GM18873 (cell line): ENCODE measurements around the gene CCDC152.
A peak's percentile ranks its signal among the peaks of the same experiment; 100 is the strongest.
"Not testable (repeated sequence)": the region's sequence is repeated elsewhere in the genome, so short reads cannot be mapped to it uniquely, and the experiment has no call there.

ENCODE experiments used
- ATAC-seq: cut with Tn5 transposase; IDR thresholded peaks from one replicate; pipeline ENCODE4 v1.9.1; 2021; ENCODE audit warnings: mild to moderate bottlenecking, moderate library complexity, moderate number of reproducible peaks; ENCODE audit not compliant: unreplicated experiment, low FRiP score

CCDC152 gene, protein sequence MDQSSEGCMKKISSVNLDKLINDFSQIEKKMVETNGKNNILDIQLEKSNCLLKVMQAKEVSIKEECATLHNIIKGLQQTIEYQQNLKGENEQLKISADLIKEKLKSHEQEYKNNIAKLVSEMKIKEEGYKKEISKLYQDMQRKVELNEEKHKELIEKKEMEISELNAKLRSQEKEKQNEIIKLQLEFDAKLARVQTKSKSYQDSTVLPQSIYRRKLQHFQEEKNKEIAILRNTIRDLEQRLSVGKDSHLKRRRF

DNA sequence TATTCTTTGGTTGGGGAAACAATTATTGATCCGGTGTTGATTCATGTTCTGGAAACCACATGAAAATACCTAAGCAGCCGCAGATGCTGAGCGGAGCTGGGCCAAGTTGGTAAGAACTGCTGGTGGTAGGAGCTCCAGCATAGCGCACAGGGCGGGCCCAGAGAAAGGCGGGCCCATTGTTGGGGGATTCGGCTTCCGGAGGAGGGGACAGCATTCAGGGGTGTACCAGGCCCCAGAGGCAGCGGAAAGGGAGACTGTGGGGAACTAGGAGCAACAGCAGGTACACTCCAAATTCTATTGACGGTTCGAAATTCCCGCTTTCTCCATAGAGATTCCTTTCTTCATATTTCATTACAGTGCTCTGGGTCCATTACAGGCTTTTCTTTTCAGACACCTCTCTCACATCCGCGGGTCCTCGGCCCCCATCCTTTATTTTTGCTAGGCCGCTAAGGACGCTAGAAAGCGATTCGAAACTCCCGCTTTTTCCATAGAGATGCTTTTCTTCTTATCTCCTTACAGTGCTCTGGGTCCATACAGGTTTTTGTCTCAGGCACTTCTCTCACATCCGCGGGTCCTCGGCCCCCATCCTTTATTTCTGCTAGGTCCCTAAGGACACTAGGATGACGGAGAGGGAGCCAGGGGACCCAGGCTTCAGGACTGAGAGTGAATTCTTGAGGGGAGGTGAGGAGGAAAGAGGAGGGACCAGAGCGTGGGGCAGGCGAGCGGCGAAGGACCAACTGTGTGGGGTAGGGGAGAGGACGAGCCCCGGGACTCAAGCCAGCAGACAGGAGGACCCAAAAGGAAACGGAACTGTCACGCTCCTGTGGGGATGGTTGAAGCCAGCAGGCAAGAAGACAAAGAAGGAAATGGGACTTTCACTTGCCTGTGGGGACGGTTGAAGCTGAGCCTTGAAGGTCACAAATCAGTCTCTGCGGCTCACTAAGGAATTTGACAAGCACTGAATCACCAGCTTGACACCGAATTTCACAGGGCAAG is at the start of gene CCDC152:
CCDC152 (plus strand) TSS at position 213 of the 996 bp plus-strand sequence. CDS start 2,304 bp downstream, outside the sequence.
- peak; percentile 87 for ATAC-seq

DNA sequence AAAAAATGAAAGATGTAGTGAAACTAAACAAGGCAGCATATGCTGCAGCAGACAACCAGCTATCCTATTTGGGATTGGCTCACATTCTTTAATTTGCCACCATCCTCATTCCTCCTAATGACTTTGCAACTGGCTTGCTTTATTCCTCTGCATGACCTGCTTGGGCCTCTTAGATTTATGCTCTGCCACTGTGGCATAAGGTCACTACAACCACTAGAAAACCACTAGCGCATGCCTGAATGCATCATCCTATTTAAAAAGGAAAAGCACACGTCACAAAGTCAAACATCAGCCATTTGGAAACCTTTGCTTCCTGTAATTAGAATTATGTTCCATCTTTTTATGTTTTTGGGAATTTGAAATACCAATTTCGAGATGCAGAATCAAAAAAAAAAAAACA is 40.8 kb upstream of the CCDC152 start:
- ATAC-seq, result no peak

DNA sequence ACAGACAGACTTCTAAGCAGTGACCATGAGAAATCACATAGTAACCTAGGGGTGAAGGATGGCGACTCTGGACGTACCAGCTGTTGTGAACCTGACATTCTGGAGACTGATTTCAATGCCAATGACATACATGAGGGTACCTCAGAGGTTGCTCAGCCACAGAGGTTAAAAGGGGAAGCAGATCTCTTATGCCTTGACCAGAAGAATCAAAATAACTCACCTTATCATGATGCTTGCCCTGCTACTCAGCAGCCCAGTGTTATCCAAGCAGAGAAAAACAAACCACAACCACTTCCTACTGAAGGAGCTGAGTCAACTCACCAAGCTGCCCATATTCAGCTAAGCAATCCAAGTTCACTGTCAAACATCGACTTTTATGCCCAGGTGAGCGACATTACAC is 38.0 kb upstream of the CCDC152 start:
- peak; percentile 90 for ATAC-seq

DNA sequence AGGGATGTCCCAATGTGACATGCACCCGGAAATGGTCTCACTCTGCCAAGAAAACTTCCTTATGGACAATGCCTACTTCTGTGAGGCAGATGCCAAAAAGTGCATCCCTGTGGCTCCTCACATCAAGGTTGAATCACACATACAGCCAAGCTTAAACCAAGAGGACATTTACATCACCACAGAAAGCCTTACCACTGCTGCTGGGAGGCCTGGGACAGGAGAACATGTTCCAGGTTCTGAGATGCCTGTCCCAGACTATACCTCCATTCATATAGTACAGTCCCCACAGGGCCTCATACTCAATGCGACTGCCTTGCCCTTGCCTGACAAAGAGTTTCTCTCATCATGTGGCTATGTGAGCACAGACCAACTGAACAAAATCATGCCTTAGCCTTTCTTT is 37.6 kb upstream of the CCDC152 start:
- peak; percentile 10 for ATAC-seq

DNA sequence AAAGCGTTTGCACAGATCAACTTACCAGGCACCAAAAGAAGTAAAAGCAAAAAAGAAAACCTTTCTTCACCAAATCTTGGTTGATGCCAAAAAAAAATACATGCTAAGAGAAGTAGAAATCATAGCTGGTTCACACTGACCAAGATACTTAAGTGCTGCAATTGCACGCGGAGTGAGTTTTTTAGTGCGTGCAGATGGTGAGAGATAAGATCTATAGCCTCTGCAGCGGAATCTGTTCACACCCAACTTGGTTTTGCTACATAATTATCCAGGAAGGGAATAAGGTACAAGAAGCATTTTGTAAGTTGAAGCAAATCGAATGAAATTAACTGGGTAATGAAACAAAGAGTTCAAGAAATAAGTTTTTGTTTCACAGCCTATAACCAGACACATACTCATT is 36.4 kb upstream of the CCDC152 start:
- ATAC-seq, result no peak

DNA sequence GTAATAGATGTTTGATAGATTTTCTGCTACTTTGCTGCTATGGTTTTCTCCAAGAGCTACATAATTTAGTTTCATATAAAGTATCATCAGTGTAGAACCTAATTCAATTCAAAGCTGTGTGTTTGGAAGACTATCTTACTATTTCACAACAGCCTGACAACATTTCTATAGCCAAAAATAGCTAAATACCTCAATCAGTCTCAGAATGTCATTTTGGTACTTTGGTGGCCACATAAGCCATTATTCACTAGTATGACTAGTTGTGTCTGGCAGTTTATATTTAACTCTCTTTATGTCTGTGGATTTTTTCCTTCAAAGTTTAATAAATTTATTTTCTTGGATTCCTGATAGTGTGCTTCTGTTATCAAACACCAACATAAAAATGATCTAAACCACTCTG is 35.1 kb upstream of the CCDC152 start:
- ATAC-seq, result no peak

DNA sequence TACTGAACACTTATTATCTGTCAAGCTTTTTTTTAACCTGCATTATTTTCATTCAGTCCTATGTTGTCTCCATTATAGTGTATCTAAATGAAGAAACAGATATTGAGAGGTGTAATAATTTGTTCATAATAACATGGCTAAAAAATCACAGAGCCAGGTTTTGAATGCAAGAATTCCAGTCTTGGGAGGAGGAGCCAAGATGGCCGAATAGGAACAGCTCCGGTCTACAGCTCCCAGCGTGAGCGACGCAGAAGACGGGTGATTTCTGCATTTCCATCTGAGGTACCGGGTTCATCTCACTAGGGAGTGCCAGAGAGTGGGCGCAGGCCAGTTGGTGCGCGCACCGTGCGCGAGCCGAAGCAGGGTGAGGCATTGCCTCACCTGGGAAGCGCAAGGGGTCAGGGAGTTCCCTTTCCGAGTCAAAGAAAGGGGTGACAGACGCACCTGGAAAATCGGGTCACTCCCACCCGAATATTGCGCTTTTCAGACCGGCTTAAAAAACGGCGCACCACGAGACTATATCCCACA is 22.0 kb upstream of the CCDC152 start:
- not testable (repeated sequence) for ATAC-seq

DNA sequence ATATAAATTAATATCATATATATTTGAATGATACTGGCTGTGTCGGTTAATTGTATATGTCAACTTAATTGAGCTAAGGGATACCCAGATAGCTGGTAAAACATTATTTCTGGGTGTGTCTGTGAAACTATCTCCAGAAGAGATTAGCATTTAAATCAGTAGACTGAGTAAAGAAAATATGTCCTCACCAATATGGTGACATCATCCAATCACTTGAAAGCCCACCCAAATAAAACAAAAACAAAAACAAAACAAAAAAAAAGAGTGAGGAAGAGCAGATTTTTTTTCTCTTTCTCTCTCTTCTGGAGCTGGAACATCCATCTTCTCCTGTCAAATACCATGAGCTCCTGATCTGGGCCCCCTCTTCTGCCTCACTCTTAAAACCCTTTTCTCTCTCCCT is 15.7 kb upstream of the CCDC152 start:
- ATAC-seq, result no peak

DNA sequence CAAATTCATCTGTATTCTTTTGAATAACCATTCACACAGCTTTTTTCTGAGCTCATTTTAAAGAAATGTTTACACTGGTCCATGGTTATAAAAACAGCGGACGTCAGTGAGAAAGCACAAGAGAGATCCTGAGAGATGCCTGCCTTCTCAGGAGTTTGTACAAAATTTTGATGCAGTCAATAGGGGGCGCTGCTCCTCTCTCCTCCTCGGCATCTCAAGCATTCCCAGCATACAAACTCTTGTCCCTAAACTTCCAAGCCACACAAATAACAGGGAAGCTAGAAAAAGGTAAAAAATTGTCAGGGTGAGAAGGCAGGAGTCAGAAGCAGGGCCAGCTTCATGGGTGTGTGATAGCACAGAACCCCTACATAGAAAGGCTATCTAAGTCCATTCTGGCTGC is 11.2 kb upstream of the CCDC152 start:
- ATAC-seq, result no peak

DNA sequence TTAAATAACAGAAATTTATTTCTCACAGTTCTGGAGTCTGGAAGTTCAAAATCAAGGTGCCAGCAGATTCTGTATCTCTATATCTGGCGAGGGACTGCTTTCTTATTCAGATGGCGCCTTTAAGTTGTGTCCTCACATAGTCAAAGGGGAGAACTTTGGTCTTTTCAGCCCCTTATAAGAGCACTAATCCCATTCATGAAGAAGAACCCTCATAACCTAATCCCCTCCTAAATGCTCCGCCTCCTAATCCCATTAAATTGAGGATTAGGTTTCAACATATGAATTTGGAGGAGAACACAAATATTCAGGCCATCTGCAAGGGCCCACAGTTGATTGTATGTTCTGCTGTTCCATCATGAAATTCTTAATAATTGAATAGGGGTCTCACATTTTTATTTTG is 10.8 kb upstream of the CCDC152 start:
- no peak for ATAC-seq

DNA sequence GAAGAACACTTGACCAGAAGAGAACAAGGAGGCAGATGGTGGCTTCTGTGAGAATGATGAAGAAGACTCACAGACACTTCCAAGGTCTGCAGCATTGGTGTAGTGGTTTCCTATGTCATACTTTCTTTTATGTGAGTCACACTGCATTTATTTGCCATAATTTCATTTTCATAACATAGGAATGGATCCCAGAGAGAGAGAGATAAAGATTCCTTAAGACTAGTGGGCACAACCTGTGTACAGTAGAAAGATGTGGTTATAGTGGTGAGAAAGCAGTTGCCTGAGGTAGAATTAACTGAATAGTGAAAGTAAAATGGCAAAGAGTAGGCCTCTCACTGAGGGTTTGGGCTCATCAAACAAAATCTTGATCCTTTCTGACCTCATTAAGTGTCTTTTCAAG is 7.6 kb upstream of the CCDC152 start:
- ATAC-seq, result no peak

DNA sequence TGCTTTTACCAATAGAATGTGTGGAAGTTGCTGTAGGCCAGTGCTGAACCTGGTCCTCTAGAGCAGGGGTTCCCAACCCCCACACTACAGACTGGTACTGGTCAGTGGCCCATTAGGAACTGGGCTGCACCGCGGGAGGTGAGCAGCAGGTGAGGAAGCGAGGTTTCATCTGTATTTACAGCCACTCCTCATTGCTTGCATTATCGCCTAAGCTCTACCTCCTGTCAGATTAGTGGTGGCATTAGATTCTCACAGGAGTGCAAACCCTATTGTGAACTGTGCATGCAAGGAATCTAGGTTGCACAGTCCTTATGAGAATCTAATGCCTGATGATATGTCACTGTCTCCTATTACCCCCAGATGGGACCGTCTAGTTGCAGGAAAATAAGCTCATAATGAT is 6.1 kb upstream of the CCDC152 start:
- ATAC-seq, result no peak

DNA sequence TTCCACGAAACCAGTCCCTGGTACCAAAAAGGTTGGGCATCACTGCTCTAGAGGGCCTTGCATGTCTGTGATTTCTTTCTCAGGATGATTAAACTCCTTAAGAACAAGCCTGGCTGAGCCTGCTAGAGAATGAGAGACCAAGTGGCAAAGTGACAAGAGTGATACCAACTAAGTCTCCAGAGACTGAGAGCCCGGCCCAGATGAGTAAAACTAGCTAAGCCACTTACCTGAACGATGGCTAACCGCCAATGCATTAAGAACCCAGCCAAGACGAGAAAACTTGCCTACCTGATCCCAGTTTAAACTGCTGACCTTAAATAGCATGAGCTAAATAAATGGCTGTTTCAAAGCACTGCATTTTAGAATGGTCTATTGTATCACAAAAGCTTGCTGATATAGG is 5.6 kb upstream of the CCDC152 start:
- ATAC-seq, result no peak

DNA sequence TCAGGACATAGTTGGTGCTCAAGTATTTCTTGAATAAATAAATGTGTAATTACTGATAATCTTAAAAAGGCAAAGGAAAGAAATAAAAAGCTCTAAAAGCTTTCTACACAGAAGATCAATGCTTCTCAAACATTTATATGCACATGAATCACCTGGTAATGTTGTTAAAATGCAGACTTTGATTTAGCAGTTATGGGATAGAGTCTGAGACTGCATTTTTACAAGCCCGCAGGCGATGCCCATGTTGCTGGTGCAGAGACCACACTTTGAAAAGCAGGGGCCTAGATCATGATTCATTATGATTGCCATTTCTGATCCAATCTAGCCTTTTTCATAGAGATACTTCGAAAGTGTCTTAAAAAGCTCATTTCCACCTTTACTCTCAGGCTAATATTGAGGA is 3.5 kb upstream of the CCDC152 start:
- no peak for ATAC-seq

DNA sequence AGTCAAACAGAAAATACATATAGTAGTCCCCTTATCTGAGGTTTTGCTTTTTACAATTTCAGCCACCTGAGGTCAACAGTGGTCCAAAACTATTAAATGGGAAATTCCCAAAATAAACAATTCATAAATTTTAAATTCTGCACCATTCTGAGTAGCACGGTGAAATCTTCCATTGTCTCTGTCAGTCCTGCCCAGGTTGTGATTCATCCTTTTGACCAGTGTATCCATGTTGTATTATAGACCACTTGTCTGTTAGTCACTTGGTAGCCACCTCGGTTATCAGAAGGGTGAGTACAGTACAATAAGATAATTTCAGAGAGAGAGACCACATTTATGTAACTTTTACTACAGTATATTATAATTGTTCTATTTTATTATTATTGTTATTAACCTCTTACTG is 2.8 kb downstream of the CCDC152 start:
- ATAC-seq, result no peak

DNA sequence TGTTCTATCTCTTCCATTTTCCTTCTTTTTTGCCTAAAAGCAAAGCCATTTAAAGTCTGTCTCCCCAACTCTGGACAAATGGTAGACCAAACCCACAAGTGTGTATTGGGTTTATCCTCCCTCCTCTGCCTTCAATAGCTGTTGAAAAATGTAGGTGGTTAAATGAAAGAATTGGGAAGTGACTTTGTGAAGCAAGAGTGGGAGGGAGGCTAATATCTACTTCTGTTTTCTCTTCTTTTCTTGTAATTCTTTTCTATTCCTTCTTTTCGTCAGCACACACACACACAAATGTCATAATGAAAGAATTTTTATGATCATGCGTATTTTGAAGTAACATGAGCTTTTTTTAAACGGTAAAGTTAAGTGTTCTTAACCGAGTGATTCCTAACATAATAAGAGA is 3.8 kb downstream of the CCDC152 start:
- ATAC-seq, result no peak

DNA sequence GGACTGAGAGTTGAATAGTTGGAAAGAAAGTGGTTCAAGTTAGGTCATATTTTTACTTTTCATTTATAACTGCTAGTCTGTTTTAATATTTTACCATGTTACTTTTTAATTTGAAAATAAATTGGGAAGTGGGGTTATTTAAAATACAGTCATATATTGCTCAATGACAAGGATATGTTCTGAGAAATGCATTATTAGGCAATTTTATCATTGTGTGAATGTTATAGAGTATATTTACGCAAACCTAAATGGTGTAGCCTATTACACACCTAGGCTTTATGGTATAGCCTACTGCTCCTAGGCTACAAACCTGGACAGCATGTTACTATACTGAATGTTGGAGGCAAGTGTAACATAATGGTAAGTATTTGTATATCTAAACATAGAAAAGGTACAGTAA is 5.2 kb downstream of the CCDC152 start:
- ATAC-seq, result no peak

DNA sequence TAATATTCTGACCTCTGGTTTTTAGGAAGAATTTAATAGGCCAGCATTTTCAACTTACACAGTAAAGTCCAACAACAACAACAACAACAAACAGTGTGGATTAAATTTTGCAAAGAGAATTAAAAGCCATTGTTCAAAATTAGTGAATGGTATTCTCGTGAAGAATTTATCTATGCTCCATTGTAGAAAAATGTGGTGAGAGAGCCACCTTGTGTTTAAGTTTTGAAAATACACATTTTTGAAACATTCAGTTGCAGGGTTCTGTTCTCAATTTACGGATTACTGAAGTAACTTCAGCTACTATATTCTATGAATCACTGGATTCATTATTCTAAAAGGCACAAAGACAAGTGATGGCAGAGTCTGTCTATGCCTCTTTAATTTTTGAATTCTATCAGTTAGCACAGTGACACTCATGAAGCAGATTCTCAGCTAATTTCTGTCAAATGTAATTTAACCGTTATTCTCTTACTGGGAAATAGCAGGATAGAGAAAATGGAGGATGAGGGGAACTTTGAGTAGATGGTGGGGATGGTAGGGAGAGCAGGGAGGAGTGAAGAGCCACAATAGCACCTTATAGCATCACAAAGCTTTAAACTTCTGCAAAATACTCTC is 11.0 kb downstream of the CCDC152 start:
- peak; percentile 53 for ATAC-seq

DNA sequence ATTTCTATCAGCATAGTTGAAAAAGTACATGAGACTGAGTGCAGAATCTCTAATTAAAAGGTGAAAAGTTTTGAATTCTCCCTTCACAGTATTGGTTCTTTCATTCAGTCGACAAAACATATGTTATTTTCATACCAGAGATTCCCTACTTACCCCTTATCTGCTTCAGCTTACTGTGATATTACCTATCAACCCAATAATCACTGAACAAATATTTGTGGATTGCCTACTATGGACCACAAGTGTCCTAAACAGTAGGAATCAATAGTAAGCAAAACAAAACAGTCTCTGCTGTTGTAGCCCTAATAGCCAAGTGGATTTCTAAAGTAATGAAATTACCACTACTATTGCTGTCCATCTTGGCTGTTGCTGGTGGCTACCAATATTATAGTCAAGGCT is 11.5 kb downstream of the CCDC152 start:
- ATAC-seq, result no peak

DNA sequence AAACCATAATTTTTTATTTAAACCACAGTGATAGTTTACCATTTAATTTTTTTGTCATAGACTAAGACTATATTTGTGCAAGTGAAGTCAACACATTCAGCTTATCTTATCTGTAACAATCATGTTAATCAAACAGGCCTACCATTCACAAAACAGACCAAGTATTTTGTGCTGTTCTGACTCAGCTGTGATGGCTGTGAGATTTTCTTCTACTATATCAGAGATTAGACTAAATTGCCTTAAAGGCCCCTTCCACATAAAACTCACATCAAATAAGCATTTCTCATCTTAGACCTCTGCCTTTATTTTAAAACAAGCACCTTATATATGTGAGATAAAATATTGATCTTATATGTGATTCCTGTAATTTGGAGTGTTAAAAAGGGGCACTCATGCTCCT is 13.4 kb downstream of the CCDC152 start:
- ATAC-seq, result no peak
